ENCODE data around the gene PHACTR2. TPM values are rescaled to one million over a fixed set of nuclear protein-coding genes. Genes with fewer than 3 reads are reported as not detected.

PHACTR2 gene
- total RNA-seq, 1 experiment from 2014 or later, result 27.6 TPM

DNA sequence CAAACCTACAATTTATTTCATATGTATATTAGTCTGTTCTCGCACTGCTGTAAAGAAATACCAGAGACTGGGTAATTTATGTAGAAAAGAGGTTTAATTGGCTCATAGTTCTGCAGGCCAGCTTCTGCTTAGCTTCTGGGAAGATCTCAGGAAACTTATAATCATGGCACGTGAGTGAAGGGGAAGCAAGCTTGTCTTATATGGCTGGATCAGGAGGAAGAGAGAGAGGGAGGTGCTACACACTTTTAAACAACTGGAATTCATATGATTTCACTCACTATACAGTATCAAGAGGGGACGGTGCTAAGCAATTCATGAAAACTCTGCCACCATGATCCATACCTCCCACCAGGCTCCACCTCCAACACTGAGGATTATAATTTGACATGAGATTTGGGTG is 29.9 kb downstream of the PHACTR2 start:
- Histone ChIP-seq H3K9ac (ENCODE audit: low read length) (no peak overlapping the region), H3K4me1 (ENCODE audit: control insufficient read depth in 1 of 2, insufficient read depth in 2 of 2, low read length in 2 of 2) (no peaks in the 10 kb centered on the region), H3K4me3 (replicated peaks in 1 of 2; ENCODE audit: low read depth in 1 of 2, low read length in 2 of 2) (no peak overlapping the region), H3K9me3 (ENCODE audit: control insufficient read depth in 1 of 2, insufficient read depth in 1 of 2, low read depth in 1 of 2, low read length in 2 of 2) (no peaks in the 10 kb centered on the region), H4K20me1 (ENCODE audit: insufficient read depth) (no peaks in the 10 kb centered on the region), H3K27ac (ENCODE audit: low read depth, low read length) (no peak overlapping the region), H3K79me2 (ENCODE audit: insufficient read depth, low read length) (0 out of 2 replicates have a peak, but pooled peaks cover 5% of the 10 kb centered on the region), H3K36me3 (ENCODE audit: control insufficient read depth in 1 of 2, insufficient read depth in 2 of 2, low read length in 2 of 2) (no peaks in the 10 kb centered on the region), H3K9me2 (ENCODE audit: insufficient read depth) (no peaks in the 10 kb centered on the region), H3K4me2 (ENCODE audit: low read length) (no peak overlapping the region), H2AFZ (ENCODE audit: low read depth, low read length, poor library complexity, severe bottlenecking) (no peak overlapping the region), H3K27me3 (ENCODE audit: insufficient read depth, low read length) (no peaks in the 10 kb centered on the region)
- ChIA-PET RAD21 (ENCODE audit: low non-redundant PET in 1 of 2, low total read pairs in 2 of 2, uncharacterized antibody in 2 of 2, unreplicated experiment in 2 of 2) (no interaction called here), CTCF (no interaction called here), POLR2A (no interaction called here)
- ATAC-seq (no peak), DNase-seq (ENCODE audit: low read depth, low spot score) (no peak)
- intact Hi-C loops (cut with micrococcal nuclease), result no loop called here
- TF ChIP-seq EGR1 (IDR thresholded peaks at IDR 0.05; ENCODE audit: low read depth) (no peak), SRF (IDR thresholded peaks at IDR 0.05; ENCODE audit: low read depth) (no peak), SIN3A (IDR thresholded peaks at IDR 0.05; ENCODE audit: low read depth) (no peak), EZH2 (IDR thresholded peaks at IDR 0.05) (no peak), CEBPB (IDR thresholded peaks at IDR 0.05; ENCODE audit: low read depth) (no peak), SP1 (IDR thresholded peaks at IDR 0.05; ENCODE audit: low read depth) (no peak), CBX3 (IDR thresholded peaks at IDR 0.05; ENCODE audit: low read depth) (no peak), JUND (IDR thresholded peaks at IDR 0.05) (no peak), POLR2A (IDR thresholded peaks at IDR 0.05; ENCODE audit: borderline replicate concordance, extremely low read depth, insufficient read depth, insufficient read length) (no peak), TCF7L2 (IDR thresholded peaks at IDR 0.05; ENCODE audit: borderline replicate concordance, extremely low read depth, insufficient read depth, insufficient read length) (no peak), POLR2AphosphoS5 (IDR thresholded peaks at IDR 0.05; ENCODE audit: low read depth, low read length) (no peak), ZNF274 (IDR thresholded peaks at IDR 0.05; ENCODE audit: low read depth, low read length) (no peak), YY1 (IDR thresholded peaks at IDR 0.05; ENCODE audit: extremely low read depth, insufficient replicate concordance, low read depth, low read length) (no peak), ZFX (IDR thresholded peaks at IDR 0.05) (no peak), ELF1 (IDR thresholded peaks at IDR 0.05; ENCODE audit: borderline replicate concordance, low read depth) (no peak), RAD21 (IDR thresholded peaks at IDR 0.05; ENCODE audit: low read depth) (no peak)
- TF ChIP-seq, protein P1, sequence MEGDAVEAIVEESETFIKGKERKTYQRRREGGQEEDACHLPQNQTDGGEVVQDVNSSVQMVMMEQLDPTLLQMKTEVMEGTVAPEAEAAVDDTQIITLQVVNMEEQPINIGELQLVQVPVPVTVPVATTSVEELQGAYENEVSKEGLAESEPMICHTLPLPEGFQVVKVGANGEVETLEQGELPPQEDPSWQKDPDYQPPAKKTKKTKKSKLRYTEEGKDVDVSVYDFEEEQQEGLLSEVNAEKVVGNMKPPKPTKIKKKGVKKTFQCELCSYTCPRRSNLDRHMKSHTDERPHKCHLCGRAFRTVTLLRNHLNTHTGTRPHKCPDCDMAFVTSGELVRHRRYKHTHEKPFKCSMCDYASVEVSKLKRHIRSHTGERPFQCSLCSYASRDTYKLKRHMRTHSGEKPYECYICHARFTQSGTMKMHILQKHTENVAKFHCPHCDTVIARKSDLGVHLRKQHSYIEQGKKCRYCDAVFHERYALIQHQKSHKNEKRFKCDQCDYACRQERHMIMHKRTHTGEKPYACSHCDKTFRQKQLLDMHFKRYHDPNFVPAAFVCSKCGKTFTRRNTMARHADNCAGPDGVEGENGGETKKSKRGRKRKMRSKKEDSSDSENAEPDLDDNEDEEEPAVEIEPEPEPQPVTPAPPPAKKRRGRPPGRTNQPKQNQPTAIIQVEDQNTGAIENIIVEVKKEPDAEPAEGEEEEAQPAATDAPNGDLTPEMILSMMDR (IDR thresholded peaks at IDR 0.05 in 2 of 3, conservative IDR thresholded peaks at IDR 0.05 in 1 of 3; ENCODE audit: borderline replicate concordance in 1 of 3, insufficient read depth in 1 of 3, low read depth in 2 of 3, low read length in 2 of 3), result no peak
- TF ChIP-seq, protein P2, sequence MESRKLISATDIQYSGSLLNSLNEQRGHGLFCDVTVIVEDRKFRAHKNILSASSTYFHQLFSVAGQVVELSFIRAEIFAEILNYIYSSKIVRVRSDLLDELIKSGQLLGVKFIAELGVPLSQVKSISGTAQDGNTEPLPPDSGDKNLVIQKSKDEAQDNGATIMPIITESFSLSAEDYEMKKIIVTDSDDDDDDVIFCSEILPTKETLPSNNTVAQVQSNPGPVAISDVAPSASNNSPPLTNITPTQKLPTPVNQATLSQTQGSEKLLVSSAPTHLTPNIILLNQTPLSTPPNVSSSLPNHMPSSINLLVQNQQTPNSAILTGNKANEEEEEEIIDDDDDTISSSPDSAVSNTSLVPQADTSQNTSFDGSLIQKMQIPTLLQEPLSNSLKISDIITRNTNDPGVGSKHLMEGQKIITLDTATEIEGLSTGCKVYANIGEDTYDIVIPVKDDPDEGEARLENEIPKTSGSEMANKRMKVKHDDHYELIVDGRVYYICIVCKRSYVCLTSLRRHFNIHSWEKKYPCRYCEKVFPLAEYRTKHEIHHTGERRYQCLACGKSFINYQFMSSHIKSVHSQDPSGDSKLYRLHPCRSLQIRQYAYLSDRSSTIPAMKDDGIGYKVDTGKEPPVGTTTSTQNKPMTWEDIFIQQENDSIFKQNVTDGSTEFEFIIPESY (IDR thresholded peaks at IDR 0.05; ENCODE audit: extremely low read depth, insufficient replicate concordance, low read length), result no peak
- TF ChIP-seq, protein P3, sequence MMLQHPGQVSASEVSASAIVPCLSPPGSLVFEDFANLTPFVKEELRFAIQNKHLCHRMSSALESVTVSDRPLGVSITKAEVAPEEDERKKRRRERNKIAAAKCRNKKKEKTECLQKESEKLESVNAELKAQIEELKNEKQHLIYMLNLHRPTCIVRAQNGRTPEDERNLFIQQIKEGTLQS (IDR thresholded peaks at IDR 0.05), result no peak
- no TSS peak for BruUV-seq (replicated peaks)
